ENCODE results near the gene LCP2.

LCP2 gene

GRCh38 chr5:170284231-170284630, 13.3 kb downstream of the LCP2 start:
- ChIA-PET POLR2A (ENCODE audit: low non-redundant PET) (no interaction called here), CTCF (interaction anchor here (0.6 to 0.7 kb wide), 2 partner anchors 15 to 137 kb away, joined by 3 to 4 read pairs; no protein-coding TSS in a partner anchor)
- DNase-seq (ENCODE audit: low spot score): no peak
- no peak overlapping the region for H3K27ac ChIP-seq
- no peak for TF ChIP-seq CTCF (conservative IDR thresholded peaks at IDR 0.05; ENCODE audit: low read depth)

GRCh38 chr5:170283296-170283695, 14.3 kb downstream of the LCP2 start:
- ChIA-PET POLR2A (ENCODE audit: low non-redundant PET) (no interaction called here), CTCF (no interaction called here)
- no peak for DNase-seq (ENCODE audit: low spot score)
- H3K27ac ChIP-seq: no peak overlapping the region
- TF ChIP-seq CTCF (conservative IDR thresholded peaks at IDR 0.05; ENCODE audit: low read depth): no peak

- no peak for DNase-seq (ENCODE audit: low spot score)
- POLR2A ChIA-PET (ENCODE audit: low non-redundant PET): no interaction called here
These were observed 17.5 kb downstream of the LCP2 start for GRCh38 chr5:170280011-170280493.

GRCh38 chr5:170279459-170279817, 18.1 kb downstream of the LCP2 start:
- DNase-seq (ENCODE audit: low spot score): no peak
- no peak for TF ChIP-seq CTCF (conservative IDR thresholded peaks at IDR 0.05; ENCODE audit: low read depth)
- CTCF ChIA-PET: interaction anchor here (0.6 kb wide), 1 partner anchor 540 kb away, joined by 3 read pairs; no protein-coding TSS in a partner anchor
- no peak overlapping the region for H3K27ac ChIP-seq
- POLR2A ChIA-PET (ENCODE audit: low non-redundant PET): no interaction called here

More at GRCh38 chr5:170280011-170280493, 17.5 kb downstream of the LCP2 start:
- no peak overlapping the region for H3K27ac ChIP-seq
- CTCF ChIA-PET: interaction anchor here (0.6 kb wide), 1 partner anchor 541 kb away, joined by 3 read pairs; no protein-coding TSS in a partner anchor
- TF ChIP-seq CTCF (conservative IDR thresholded peaks at IDR 0.05; ENCODE audit: low read depth): no peak

GRCh38 chr5:170278611-170279458, 18.7 kb downstream of the LCP2 start:
- ChIA-PET POLR2A (ENCODE audit: low non-redundant PET) (no interaction called here), CTCF (interaction anchor here (0.6 kb wide), 2 partner anchors 11 to 143 kb away, joined by 3 to 4 read pairs; no protein-coding TSS in a partner anchor)
- no peak for TF ChIP-seq CTCF (conservative IDR thresholded peaks at IDR 0.05; ENCODE audit: low read depth)
- no peak for DNase-seq (ENCODE audit: low spot score)
- H3K27ac ChIP-seq: no peak overlapping the region

- DNase-seq (ENCODE audit: low spot score): no peak
- ChIA-PET POLR2A (ENCODE audit: low non-redundant PET) (no interaction called here), CTCF (interaction anchor here (0.5 kb wide), 1 partner anchor 292 kb away, joined by 3 read pairs; no protein-coding TSS in a partner anchor)
- H3K27ac ChIP-seq: no peak overlapping the region
- TF ChIP-seq CTCF (conservative IDR thresholded peaks at IDR 0.05; ENCODE audit: low read depth): no peak
These were observed 19.7 kb downstream of the LCP2 start for GRCh38 chr5:170277867-170278281.

All from RWPE1 (cell line).